GM12891 (cell line): Measurements from ENCODE around the gene FAM110A.
"Not testable (repeated sequence)": the region's sequence is repeated elsewhere in the genome, so short reads cannot be mapped to it uniquely, and the experiment has no call there.

ENCODE experiments used
- POLR2A ChIP-seq: IDR thresholded peaks from 2 replicates; pipeline ENCODE4 v1.6.1; 2011; ENCODE audit warnings: low read depth, low read length, control low read depth
- POLR2AphosphoS5 ChIP-seq: IDR thresholded peaks from 2 replicates; pipeline ENCODE4 v1.6.1; 2011; ENCODE audit warnings: low read depth, low read length, control low read depth
- SPI1 ChIP-seq: IDR thresholded peaks from 2 replicates; pipeline ENCODE4 v1.6.1; 2011; ENCODE audit warnings: low read depth, low read length, control low read depth
- TAF1 ChIP-seq: IDR thresholded peaks from 2 replicates; pipeline ENCODE4 v1.6.1; 2011; ENCODE audit warnings: low read depth, low read length, control low read depth

GRCh38 chr20:798746-799145 lies 34.8 kb upstream of the FAM110A start:
- not testable (repeated sequence) for TF ChIP-seq POLR2AphosphoS5, POLR2A, SPI1, TAF1
